ENCODE measurements around the gene NR1I2. TPM values are rescaled to one million over a fixed set of nuclear protein-coding genes. Genes with fewer than 3 reads are reported as not detected.

Gene NR1I2
- total and polyA plus RNA-seq, 4 donors = 3.2 to 121 (median 48.1) TPM

DNA sequence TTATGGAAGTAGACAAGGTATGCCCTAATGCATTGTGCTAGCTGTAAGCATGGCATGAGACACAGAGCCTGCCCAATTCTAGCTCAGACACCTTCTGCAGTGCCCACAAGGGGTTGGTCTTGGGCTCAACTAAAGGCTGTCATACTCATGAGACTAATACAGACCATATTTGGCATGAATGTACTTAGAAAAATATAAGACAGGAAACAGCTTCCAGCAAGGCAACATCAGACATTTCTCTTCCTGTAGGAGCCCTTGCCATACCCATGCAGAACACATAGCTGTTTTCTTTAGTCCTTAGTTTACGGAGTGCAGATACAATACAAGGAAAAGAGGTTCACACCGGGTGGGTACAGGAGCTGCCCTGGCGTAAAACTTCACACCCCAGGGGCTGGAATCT is 30.5 kb upstream of the NR1I2 start:
- H3K36me3 ChIP-seq (ENCODE audit: control insufficient read depth in 4 of 4, insufficient read depth in 3 of 4, low read depth in 1 of 4, low read length in 3 of 4) = no peaks in the 10 kb centered on the region
- WGBS = 98% methylated on average over 3 of the region's 3 CpGs
- H3K9me3 ChIP-seq (ENCODE audit: control insufficient read depth in 4 of 4, low read length in 3 of 4) = no peaks in the 10 kb centered on the region

DNA sequence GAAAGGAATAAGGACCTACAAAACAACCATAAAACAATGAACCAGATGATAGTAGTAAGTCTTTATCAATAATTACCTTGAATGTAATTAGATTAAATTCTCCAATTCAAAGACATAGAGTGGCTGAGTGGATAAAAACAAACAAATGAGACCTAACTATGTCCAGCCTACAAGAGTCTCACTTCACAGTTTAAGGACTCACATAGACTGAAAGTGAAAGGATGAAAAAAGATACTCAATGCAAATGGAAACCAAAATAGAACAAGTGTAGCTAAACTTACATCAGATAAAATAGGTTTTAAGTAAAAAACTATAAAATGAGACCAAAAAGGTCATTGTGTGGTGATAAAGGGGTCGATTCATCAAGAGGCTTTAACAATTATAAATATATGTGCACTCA is 21.9 kb upstream of the NR1I2 start:
- Histone ChIP-seq H3K4me1 (ENCODE audit: control insufficient read depth in 4 of 4, insufficient read depth in 4 of 4, low read length in 3 of 4) (no peaks in the 10 kb centered on the region), H3K27ac (ENCODE audit: low read depth in 1 of 2, low read length in 2 of 2) (no peak overlapping the region), H3K9ac (ENCODE audit: low read depth in 1 of 2, low read length in 2 of 2) (no peak overlapping the region), H3K36me3 (ENCODE audit: control insufficient read depth in 4 of 4, insufficient read depth in 3 of 4, low read depth in 1 of 4, low read length in 3 of 4) (no peaks in the 10 kb centered on the region), H3K27me3 (ENCODE audit: control insufficient read depth in 4 of 4, insufficient read depth in 4 of 4, low read length in 3 of 4) (no peaks in the 10 kb centered on the region), H3K4me3 (ENCODE audit: low read depth in 1 of 3, low read length in 3 of 3) (no peak overlapping the region), H3K9me3 (ENCODE audit: control insufficient read depth in 4 of 4, low read length in 3 of 4) (no peaks in the 10 kb centered on the region)
- WGBS = 78% methylated on average over 1 of the region's 1 CpG
- no peak for TF ChIP-seq YY1 (IDR thresholded peaks at IDR 0.05)
- TF ChIP-seq MAX (IDR thresholded peaks at IDR 0.05) = no peak
- no peak for TF ChIP-seq JUND (IDR thresholded peaks at IDR 0.05)
- TF ChIP-seq CTCF (IDR thresholded peaks at IDR 0.05; ENCODE audit: low read depth, low read length, missing input control) = no peak
- no peak for TF ChIP-seq NR2F2 (IDR thresholded peaks at IDR 0.05)
- no peak for TF ChIP-seq TAF1 (conservative IDR thresholded peaks at IDR 0.05)
- TF ChIP-seq, protein P1, sequence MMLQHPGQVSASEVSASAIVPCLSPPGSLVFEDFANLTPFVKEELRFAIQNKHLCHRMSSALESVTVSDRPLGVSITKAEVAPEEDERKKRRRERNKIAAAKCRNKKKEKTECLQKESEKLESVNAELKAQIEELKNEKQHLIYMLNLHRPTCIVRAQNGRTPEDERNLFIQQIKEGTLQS (IDR thresholded peaks at IDR 0.05) = no peak
- no peak for TF ChIP-seq SP1 (IDR thresholded peaks at IDR 0.05)
- no peak for TF ChIP-seq FOXA1 (IDR thresholded peaks at IDR 0.05)
- TF ChIP-seq RXRA (IDR thresholded peaks at IDR 0.05) = no peak
- no peak for TF ChIP-seq EGR1 (IDR thresholded peaks at IDR 0.05; ENCODE audit: low read depth in 2 of 2)
- DNase-seq (ENCODE audit: low spot score) = no peak

More for the DNA sequence above, 30.5 kb upstream of the NR1I2 start:
- Histone ChIP-seq H3K4me1 (ENCODE audit: control insufficient read depth in 4 of 4, insufficient read depth in 4 of 4, low read length in 3 of 4) (no peaks in the 10 kb centered on the region), H3K27me3 (ENCODE audit: control insufficient read depth in 4 of 4, insufficient read depth in 4 of 4, low read length in 3 of 4) (no peaks in the 10 kb centered on the region), H3K4me3 (ENCODE audit: low read depth in 1 of 3, low read length in 3 of 3) (no peak overlapping the region), H3K9ac (ENCODE audit: low read depth in 1 of 2, low read length in 2 of 2) (no peak overlapping the region), H3K27ac (ENCODE audit: low read depth in 1 of 2, low read length in 2 of 2) (no peak overlapping the region)
- TF ChIP-seq YY1 (IDR thresholded peaks at IDR 0.05) (no peak), ZBTB33 (IDR thresholded peaks at IDR 0.05) (no peak)
- DNase-seq (ENCODE audit: low spot score) = no peak

- Histone ChIP-seq H3K9me3 (ENCODE audit: control insufficient read depth in 4 of 4, low read length in 3 of 4) (no peaks in the 10 kb centered on the region), H3K27ac (ENCODE audit: low read depth in 1 of 2, low read length in 2 of 2) (no peak overlapping the region), H3K36me3 (ENCODE audit: control insufficient read depth in 4 of 4, insufficient read depth in 3 of 4, low read depth in 1 of 4, low read length in 3 of 4) (no peaks in the 10 kb centered on the region), H3K9ac (ENCODE audit: low read depth in 1 of 2, low read length in 2 of 2) (no peak overlapping the region), H3K27me3 (ENCODE audit: control insufficient read depth in 4 of 4, insufficient read depth in 4 of 4, low read length in 3 of 4) (no peaks in the 10 kb centered on the region), H3K4me3 (ENCODE audit: low read depth in 1 of 3, low read length in 3 of 3) (no peak overlapping the region), H3K4me1 (ENCODE audit: control insufficient read depth in 4 of 4, insufficient read depth in 4 of 4, low read length in 3 of 4) (no peaks in the 10 kb centered on the region)
- no peak for DNase-seq (ENCODE audit: low spot score)
- TF ChIP-seq YY1 (IDR thresholded peaks at IDR 0.05) = no peak
- TF ChIP-seq TAF1 (conservative IDR thresholded peaks at IDR 0.05) = no peak
- no peak for TF ChIP-seq FOXA1 (IDR thresholded peaks at IDR 0.05)
- no peak for TF ChIP-seq CTCF (IDR thresholded peaks at IDR 0.05; ENCODE audit: low read depth, low read length, missing input control)
- TF ChIP-seq MAX (IDR thresholded peaks at IDR 0.05) = no peak
- TF ChIP-seq FOXA2 (IDR thresholded peaks at IDR 0.05) = no peak
- no peak for TF ChIP-seq RAD21 (IDR thresholded peaks at IDR 0.05)
- TF ChIP-seq JUND (IDR thresholded peaks at IDR 0.05) = no peak
- no peak for TF ChIP-seq HNF4A (conservative IDR thresholded peaks at IDR 0.05)
- TF ChIP-seq RXRA (IDR thresholded peaks at IDR 0.05) = no peak
- no peak for TF ChIP-seq GABPA (IDR thresholded peaks at IDR 0.05 in 1 of 2, conservative IDR thresholded peaks at IDR 0.05 in 1 of 2)
- TF ChIP-seq EGR1 (IDR thresholded peaks at IDR 0.05; ENCODE audit: low read depth in 2 of 2) = no peak
- no peak for TF ChIP-seq ZBTB33 (IDR thresholded peaks at IDR 0.05)
- TF ChIP-seq HNF4G (IDR thresholded peaks at IDR 0.05) = no peak
- WGBS = 97% methylated on average over 2 of the region's 2 CpGs
These were observed 19.0 kb upstream of the NR1I2 start for GRCh38 chr3:119762876-119763275.

Data from liver (tissue), 9 donors.